Colon (tissue), 2 donors: Measurements from ENCODE around the gene P4HB.
"Not testable (repeated sequence)": the region's sequence is repeated elsewhere in the genome, so short reads cannot be mapped to it uniquely, and the experiment has no call there.

Experiments used
- FAIRE-seq: peaks from 2 replicates; lab custom pipeline; 2012; peaks lifted over from hg19 to GRCh38; lab: Jason Lieb, UNC
- donor health status: control.
- donor health status: control.

The P4HB gene

GRCh38 chr17:81845881-81846742, 14.2 kb downstream of the P4HB start:
- no peak for FAIRE-seq

- FAIRE-seq = no peak
These were observed 15.0 kb downstream of the P4HB start for GRCh38 chr17:81845361-81845760.

GRCh38 chr17:81844887-81845286, 15.4 kb downstream of the P4HB start:
- no peak for FAIRE-seq

DNA sequence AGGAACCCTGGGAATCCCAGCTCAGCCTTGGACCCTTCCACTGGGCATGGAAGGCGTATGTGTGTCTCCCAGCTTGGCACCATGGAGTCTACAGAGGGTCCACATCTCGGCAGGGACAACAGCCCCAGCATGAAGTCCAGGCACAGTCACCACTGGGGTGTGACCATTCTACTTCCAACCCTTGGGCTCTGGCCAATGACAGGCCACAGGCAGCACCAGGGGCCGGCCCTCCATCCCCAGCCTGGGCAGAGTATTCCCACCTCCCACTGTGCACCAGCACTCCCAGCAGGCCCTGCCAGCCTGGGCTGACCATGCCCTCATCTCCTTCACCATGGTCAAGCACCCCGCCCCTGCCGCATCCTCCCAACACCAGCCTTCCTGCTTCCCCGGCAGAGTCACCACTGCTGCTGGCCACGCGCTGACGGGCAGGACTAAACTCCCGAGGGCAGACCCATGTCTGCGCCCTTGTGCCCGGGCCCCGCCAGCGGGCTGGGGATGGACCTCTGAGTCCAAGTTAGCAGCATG, 15.9 kb downstream of the P4HB start:
- FAIRE-seq = no peak

DNA sequence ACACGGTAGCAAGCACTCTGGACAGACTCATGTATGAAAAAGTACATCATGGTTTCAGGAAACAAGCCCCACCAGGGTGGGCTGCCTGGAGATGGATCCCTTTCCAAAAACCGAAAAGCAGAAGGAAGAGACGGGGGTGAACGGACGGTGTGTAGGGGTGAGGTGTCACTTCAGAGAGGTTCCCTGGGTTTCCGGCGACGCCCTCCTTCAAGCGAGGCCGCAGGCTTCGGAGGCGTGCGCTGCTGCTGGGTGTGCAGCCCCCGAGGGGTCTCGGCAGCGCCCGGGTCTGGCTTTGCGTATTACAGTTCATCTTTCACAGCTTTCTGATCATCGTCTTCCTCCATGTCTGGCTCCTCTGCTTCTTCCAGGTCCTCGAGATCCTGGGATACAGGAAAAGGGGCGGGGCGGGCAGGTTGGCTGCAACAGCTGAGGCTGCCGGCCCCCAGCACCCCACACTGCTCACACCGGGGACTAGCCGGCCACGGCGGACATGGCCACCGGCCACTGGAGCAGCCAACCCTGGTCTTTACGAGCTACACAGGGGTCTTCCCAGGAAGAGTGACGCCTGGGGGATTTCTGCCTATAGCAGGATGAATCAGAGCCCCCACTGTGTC, 16.5 kb downstream of the P4HB start:
- no peak for FAIRE-seq

GRCh38 chr17:81842725-81843504, 17.4 kb downstream of the P4HB start:
- FAIRE-seq = no peak

DNA sequence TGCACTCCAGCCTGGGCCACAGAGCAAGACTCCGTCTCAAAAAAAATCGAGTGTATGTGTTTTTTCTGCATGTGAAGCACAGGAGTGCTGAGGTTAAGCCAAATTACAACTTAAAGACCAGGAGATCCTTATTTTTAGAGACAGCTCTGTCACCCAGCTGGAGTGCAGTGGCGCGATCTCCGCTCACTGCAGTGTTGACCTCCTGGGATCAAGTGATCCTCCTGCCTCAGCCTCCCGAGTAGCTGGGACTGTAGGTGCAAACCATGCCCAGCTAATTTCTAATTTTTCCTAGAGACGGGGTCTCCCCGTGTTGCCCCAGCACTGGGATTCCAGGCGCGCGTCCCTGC, 18.0 kb downstream of the P4HB start:
- no peak for FAIRE-seq

GRCh38 chr17:81841866-81842265, 18.5 kb downstream of the P4HB start:
- FAIRE-seq = no peak

GRCh38 chr17:81840826-81841778, 19.2 kb downstream of the P4HB start:
- no peak for FAIRE-seq

GRCh38 chr17:81840059-81840458, 20.3 kb downstream of the P4HB start:
- FAIRE-seq = not testable (repeated sequence)

DNA sequence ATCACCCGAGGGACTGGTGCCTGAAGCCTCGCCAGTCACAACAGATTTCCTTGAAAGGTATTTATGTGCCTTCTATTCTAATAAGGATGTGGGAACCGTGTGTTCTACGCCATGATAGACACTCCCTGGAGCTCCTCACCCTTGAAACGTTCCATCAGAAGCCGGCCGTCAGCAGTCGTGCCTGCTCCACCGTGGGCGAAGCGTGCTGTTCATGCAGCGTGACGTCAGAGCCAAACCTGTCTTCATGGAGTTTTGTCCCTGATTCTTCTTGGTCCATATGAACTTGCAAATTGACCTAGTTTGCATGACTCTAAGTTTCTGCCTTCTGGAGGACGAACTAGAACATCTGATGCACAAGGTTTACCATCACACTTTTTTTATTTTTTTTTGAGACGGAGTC, 21.0 kb downstream of the P4HB start:
- no peak for FAIRE-seq

DNA sequence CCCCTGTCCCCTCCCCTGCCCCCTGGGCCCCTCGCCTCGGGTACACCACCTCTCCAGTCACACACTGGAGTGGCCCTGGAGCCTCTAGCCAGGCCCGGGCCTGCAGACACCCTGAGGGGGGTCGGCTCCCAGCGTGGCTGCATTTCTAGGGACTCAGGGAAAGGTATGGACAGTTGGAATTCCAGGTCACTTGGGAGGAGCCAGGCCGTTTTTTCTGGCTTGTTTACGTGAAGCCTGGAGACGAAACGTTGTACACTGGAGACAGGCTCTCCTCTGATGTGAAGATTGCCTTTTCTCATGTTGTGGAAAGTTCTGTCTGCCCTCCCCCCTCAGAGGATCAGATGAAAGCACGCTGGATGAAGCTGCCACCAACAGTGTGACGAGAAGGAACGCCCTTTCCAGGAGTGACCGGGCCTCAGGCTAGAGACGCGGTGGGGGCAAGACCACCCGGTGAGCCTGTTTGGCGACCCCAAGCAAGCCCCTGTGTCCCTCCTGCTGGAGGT, 21.5 kb downstream of the P4HB start:
- FAIRE-seq = no peak

GRCh38 chr17:81837641-81838040, 22.7 kb downstream of the P4HB start:
- FAIRE-seq = no peak

DNA sequence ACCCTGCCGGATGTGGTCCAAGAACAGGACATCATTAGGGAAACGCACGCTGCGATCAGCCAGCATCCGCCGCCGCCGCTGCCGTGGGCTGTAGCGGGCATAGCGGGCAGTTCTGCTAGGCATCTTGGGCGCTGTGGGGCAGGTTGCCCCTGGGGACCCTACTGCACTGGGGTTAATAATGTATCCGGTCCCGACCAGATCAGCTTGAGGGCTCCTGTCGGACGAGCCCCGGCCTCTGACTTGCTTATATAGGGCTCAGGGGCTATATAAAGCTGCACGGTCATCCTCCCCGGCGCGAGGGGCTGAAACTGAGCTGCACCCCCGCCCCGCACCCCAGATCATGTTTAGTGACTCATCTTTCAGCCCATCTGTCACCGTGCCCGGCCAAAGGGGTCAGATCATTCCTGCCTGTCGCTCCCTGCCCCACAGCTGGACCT, 25.5 kb downstream of the P4HB start, which contains the start of gene PPP1R27:
Gene PPP1R27 (minus strand): TSS at position 220 of the 437 bp plus-strand sequence. CDS start 97 bp downstream, at position 123.
- FAIRE-seq = no peak

DNA sequence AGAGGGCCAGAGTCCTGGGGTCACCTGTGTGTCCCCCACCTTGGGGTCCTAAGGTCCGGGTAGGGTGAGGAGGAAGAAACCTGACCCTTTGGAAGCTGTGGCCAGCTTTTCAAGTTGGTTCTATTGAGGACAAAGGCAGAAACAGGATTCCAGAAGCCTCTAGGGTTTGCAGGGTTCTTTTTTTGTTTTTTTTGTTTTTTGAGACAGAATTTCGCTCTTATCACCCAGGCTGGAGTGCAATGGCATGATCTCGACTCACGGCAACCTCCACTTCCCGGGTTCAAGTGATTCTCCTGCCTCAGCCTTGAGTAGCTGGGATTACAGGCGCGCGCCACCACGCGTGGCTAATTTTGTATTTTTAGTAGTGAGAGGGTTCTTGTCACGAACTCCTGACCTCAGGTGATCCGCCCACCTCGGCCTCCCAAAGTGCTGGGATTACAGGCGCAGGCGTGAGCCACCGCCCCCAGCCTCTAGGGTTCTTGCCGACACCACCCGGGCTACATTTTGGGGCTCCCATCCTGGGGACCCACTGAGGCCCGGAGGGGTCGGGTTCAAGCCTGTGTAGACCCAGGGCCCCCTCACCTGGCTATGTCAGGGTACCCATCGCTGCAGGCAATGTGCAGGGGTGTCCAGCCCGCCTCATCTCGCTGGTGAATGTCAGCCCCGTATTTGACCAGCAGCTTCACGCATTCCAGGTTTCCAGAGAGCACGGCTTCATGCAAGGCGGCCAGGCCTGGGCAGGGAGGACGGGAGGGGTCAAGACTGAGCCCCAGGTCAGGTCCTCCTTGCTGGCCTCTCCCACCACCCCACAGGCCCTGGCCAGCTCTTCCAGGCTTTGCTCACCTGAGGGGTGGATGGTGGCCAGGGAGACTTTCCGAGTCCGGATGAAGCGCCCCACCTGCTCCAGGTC, 26.2 kb downstream of the P4HB start:
- no peak for FAIRE-seq

GRCh38 chr17:81833160-81833920, 27.0 kb downstream of the P4HB start, which contains the start of gene MCRIP1:
Gene MCRIP1 (minus strand): TSS chr17:81833291. CDS start chr17:81824506, 8,785 bp downstream.
- no peak for FAIRE-seq

DNA sequence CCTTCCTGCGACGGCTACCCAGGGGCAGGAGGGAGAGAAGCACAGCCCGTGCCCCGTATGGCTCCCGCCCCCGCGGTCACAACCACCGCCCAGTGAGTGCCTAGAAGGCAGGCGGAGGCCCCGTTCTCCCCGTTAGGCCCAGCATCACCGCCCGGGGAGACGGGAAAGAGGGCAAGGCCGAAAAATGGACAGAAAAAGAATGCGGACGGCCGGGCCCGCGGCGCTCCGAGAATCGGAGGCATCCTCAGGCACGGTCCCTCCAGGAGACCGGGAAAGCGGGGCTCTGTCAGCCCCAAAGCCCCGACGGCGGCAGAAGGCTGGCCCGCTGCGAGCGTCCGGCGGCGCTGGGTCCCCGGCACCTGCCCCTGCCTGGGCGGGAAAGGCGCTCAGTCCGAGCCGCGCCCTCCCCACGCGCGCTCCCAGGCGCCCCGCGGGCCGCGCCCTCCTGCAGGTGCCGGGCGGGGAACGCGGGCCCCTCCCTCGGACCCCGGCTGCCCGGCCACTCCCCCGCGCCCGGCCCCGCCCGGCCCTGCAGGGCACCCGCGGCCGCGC, 27.7 kb downstream of the P4HB start:
- FAIRE-seq = no peak

DNA sequence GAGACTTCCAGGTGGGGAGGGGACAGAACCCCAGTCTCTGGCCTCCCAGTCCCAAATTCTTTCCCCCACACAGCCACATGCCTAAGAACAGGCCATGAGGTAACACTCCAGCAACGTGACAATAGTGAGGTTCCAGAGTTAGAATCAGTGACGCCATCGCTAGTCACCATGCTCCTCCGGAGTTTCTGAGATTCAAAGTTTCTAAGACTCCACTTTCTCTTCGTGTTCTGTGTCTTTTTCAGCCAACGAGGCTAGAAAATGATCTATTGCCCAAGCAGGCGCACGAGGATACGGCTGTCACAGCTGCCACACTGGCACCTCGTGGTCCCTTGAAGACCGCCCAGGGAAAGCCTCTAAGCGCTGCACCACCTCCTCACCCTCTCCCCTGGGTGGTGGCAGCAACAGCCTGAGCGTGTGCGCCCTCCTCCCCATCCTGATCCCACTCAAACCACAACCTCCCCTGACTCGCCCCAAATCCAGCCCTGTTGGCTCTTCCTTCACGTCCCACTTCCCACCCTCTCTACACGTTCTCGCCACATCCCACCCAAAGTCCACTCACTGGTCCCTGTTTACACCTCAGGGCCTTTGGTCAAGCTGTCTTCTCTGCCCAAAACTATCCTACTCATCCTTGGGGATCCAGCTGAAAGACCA, 28.3 kb downstream of the P4HB start:
- FAIRE-seq = no peak
